ENCODE results near the gene P3H3.

- no peak for TF ChIP-seq CTCF (IDR thresholded peaks at IDR 0.05; ENCODE audit: extremely low read depth in 1 of 2, insufficient read depth in 1 of 2, low read depth in 1 of 2, low read length in 2 of 2)
- no peak for TF ChIP-seq EZH2 (IDR thresholded peaks at IDR 0.05; ENCODE audit: borderline replicate concordance, low read depth, low read length, severe bottlenecking)
- TF ChIP-seq MAX (IDR thresholded peaks at IDR 0.05; ENCODE audit: insufficient read depth, insufficient read length), result no peak
- no peak for TF ChIP-seq FOS (IDR thresholded peaks at IDR 0.05; ENCODE audit: borderline replicate concordance, insufficient read depth, low read length)
Measured at GRCh38 chr12:6860942-6861341, 32.7 kb downstream of the P3H3 start.

Measured in endothelial cell of umbilical vein (primary cell).